ENCODE data around the gene CAPN8.
"Not testable (repeated sequence)": the region's sequence is repeated elsewhere in the genome, so short reads cannot be mapped to it uniquely, and the experiment has no call there.

Gene CAPN8

GRCh38 chr1:223525957-223526356 lies 139.5 kb downstream of the CAPN8 start:
- DNase-seq (ENCODE audit: low read depth), result no peak

DNA sequence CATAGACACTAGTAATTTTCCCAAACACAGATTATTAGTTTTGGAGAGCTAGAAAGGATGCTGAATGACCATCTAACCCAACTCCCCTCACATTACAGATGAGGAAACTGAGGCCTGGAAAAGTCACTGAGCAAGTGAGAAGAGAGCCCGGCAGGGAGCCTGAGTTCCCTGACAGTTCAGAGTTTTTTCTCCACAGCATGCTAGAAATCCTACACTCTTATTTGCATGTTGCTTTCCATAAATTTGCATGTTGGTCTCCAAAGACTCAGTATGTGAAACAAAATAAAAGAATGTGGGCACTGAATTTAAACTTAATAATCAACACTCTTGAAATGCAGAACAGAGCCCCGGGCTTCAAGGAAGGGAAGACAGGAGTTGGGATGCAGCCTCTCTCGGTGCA lies 140.0 kb downstream of the CAPN8 start:
- DNase-seq (ENCODE audit: low read depth), result no peak

- no peak for DNase-seq (ENCODE audit: low read depth)
These were observed 140.5 kb downstream of the CAPN8 start for GRCh38 chr1:223524930-223525451.

DNA sequence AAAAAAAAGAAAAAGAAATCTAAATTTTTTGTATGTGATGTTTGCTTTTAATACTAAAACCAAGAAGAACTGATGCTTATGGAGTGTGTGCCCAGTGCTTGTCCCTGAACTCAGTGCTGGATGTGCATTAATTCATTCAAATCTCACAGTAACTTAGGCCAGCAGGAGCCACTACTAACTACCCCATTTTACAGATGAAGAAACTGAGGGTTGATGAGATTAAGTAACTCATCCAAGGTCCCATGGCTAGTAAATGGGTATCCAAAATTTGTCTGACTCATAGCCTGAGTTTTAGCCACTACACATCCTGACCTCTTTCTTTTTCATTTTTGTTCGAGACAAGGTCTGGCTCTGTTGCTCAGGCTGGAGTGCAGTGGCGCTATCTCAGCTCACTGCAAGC lies 144.4 kb downstream of the CAPN8 start:
- no peak for DNase-seq (ENCODE audit: low read depth)

- no peak for DNase-seq (ENCODE audit: low read depth)
These were observed 145.3 kb downstream of the CAPN8 start for GRCh38 chr1:223520200-223520599.

- DNase-seq (ENCODE audit: low read depth), result no peak
These were observed 146.4 kb downstream of the CAPN8 start for GRCh38 chr1:223519116-223519515.

DNA sequence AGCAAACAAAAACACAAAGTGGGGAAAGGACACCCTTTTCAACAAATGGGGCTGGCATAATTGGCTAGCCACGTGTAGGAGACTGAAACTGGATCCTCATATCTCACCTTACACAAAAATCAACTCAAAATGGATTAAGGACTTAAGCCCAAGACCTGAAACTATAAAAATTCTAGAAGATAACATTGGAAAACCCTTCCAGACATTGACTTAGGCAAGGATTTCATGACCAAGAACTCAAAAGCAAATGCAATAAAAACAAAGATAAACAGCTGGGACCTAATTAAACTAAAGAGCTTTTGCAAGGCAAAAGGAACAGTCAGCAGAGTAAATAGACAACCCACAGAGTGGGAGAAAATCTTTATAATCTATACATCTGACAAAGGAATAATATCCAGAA lies 146.9 kb downstream of the CAPN8 start:
- not testable (repeated sequence) for DNase-seq (ENCODE audit: low read depth)

DNA sequence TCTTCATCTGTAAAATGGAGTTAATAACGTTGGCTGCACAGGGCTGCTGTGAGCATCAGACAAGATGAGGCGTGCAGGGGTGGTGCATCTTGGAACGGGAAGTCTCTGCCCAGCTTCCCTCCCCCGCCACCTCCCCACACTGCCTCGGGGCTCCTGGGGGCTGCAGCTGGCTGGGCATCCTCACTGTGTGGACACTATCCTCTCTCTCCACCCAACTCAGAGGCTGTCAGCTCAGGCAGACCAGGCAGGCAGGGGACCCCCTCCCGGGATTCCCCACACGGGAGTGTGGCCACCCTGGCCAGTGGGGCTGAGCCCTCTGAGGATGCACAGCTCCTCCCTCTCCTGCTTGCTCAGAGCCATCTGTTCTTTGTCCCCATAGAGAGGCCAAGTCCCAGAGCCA lies 149.6 kb downstream of the CAPN8 start:
- DNase-seq (ENCODE audit: low read depth), result no peak

DNA sequence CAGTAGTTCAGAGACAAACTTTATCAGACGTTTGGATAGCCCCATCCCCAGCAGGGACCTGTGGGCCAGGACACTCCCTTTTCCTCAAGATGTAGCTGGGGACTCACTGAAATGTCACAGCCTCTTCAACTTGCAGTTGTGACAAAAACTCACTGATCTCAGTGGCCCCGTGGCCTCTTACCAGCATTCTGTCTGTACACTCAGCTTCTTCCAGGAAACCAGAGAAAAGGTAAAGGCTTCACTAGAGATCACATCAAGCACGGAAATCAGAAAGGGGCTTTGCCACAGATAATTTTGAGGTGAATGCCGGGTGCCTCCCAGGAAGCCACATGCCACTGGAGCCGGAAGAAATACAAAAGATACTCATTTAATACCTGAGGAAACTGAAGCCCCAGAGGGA lies 150.1 kb downstream of the CAPN8 start:
- no peak for DNase-seq (ENCODE audit: low read depth)

- DNase-seq (ENCODE audit: low read depth), result no peak
These were observed 150.9 kb downstream of the CAPN8 start for GRCh38 chr1:223514644-223515043.

DNA sequence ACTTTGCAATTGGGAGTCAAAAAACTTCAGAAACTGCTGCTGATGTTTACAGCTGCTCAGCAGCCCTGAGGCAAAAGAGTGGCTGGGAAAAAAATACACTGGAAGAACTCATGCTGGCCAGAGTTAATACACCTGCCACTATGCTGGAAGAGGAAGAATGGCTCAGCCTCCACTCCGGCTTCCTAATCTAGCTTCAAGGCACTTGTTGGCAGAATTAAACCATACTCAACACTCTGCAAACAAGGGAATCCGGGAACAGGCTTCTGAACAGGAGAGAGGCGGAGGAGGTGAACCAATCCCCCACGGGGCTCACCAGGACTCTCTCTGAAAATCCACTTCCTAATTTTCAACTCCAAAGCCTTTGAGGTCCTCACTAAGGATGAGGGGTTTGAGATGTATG lies 152.2 kb downstream of the CAPN8 start:
- DNase-seq (ENCODE audit: low read depth), result no peak

DNA sequence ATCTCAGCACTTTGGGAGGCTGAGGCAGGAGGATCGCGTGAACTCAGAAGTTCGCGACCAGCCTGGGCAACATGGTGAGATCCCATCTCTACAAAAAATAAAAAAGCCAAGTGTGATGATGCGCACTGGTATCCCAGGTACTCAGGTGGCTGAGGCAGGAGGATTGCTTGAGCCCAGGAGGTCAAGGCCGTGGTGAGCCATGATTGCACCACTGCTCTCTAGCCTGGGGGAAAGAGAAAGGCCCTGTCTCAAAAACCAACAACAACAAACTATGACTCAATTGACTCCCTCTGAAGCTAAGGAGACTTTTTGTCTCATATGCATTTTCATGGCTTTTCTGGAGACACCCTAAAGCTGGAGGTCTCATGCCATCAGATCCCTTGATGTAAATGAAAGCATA lies 153.4 kb downstream of the CAPN8 start:
- DNase-seq (ENCODE audit: low read depth), result no peak

GRCh38 chr1:223508796-223509195 lies 156.7 kb downstream of the CAPN8 start:
- no peak for DNase-seq (ENCODE audit: low read depth)

- DNase-seq (ENCODE audit: low read depth), result no peak
These were observed 160.8 kb downstream of the CAPN8 start for GRCh38 chr1:223504741-223505140.

- no peak for DNase-seq (ENCODE audit: low read depth)
These were observed 162.2 kb downstream of the CAPN8 start for GRCh38 chr1:223503348-223503747.

DNA sequence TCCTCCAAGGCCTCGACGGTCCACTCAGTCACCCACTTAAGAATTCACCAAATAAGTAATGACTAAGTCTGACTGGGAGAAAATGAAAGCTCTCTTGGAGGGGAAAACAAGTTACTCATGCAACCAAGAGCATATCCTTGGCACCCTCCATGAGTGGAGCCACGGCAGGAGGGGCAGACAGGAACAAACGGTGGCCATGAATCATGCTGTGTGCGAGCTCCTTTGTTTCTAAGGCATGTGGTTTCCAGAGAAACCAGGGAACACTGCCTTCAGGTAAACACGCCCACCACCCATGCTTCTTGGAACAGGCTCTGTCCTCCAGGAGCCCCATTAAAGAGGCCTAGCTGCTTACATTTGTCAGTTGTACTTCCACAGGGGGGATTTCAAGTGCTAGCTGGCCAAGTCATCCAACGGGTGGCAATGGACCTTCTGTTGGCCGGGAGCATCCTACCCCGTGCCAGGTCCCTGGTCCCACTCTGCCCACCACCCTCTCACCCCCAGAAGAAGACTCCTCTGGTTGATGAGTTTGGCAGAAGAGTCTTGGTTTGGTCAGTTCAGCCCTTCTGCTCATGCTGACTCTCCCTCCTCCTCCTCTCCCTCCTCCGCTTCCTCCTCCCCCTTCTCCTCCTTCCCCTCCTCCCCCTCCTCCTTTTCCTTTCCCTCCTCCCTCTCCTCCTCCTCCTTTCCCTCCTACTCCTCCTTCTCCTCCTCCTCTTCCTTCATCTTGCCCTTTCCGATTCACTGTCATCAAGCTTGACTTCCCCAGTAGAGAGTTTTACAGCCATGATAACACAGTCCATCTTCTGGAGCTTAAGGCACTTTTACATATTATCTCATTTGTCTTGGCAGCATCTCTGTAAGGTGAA lies 164.7 kb downstream of the CAPN8 start:
- DNase-seq (ENCODE audit: low read depth), result no peak

DNA sequence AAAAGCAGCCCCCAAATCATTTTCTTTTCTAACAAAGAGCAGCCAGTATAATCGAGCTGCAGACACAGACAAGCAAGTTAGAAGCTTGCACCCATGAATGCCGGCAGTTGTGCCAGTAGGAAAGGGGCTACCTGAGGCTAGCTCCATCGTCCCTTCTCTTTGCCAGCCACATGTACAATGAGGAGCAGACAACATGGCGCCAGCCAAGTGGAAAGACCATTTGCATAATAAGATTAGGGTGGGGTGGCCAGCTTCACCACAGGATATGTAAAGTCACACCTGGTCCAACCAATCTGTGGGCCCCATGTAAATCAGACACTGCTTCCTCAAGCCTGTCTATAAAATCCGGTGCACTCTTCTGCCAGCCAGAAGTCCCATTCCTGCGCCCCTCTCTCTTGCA lies 168.6 kb downstream of the CAPN8 start:
- no peak for DNase-seq (ENCODE audit: low read depth)

GRCh38 chr1:223494926-223495645 lies 170.4 kb downstream of the CAPN8 start:
- DNase-seq (ENCODE audit: low read depth), result no peak

DNA sequence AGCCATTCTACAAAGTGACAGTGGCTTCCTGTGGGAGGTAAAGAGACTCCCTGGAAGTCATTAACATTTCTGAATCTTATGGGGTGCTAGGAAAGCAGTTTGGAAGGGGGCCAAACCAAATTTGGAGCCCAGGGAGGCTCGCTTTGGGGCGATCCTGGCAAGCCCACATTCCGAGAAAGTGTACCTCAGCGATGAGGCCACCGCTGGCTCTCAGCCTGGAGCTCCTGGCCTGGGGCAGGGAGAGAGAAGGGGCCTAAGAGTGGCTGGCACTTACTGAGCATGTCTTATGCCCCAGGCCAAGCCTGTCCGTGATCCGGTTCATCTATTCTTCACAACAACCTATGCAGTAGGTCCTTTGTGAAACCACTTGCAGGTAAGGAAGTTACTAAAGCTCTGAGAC lies 173.5 kb downstream of the CAPN8 start:
- DNase-seq (ENCODE audit: low read depth), result no peak
